ENCODE data around the gene SSR2.

DNA sequence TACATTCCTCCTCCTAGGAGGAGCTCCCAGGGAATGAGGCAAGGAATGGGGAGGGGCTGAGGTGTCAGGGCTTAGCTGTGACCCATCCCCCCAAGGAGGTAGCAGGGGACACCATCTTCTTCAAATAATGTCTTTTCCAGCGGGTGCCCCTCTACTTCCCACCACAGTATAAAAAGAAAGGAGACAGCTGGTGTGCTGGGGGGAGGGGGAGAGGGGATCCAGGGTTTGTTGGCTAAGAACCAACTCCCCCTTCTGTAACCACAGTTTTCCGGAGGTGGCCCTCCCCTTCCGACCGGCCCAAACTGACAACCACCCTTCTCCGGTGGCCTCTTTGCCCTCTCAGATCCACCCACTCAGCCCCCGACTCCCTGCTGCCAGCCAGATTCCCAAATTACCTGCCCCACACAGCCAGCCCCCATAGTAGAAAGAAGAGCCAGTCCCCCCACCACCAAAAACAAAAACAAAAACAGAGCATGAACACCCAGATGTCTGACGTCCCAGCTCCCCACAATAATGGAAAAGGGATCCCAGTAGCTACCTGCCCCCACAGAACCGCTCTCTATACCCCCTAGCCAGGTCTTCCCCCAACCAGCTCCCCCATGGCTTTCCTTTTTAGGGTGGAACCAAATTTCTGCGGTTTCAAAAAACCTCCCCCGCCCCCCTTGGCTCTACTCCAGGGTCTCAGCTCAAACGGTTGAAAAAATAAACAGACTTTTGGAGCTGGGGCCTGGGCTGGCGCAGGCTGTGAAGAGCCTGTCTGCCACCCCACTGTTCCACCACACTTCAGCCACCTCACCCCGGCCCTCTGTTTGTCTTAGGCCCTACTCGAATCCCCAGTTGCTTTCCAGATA lies 44.5 kb downstream of the SSR2 start:
- peak; percentile 7; the same call in 1 of the 2 replicates for TF ChIP-seq POLR2AphosphoS5 (IDR thresholded peaks at IDR 0.05; ENCODE audit: low read depth, low read length)
- TF ChIP-seq POLR2A (IDR thresholded peaks at IDR 0.05; ENCODE audit: low read depth, low read length), result no peak
- no peak for TF ChIP-seq TAF1 (IDR thresholded peaks at IDR 0.05; ENCODE audit: borderline replicate concordance, low read depth, low read length)
